ENCODE data around the gene LDHA. TPM values are rescaled to one million over a fixed set of nuclear protein-coding genes. Genes with fewer than 3 reads are reported as not detected.

LDHA gene
- total and polyA plus RNA-seq, 2 of the 13 experiments (the other 11 are each of a cell fraction or from before 2014, with no cell fraction given), result 805 to 1,547 TPM

DNA sequence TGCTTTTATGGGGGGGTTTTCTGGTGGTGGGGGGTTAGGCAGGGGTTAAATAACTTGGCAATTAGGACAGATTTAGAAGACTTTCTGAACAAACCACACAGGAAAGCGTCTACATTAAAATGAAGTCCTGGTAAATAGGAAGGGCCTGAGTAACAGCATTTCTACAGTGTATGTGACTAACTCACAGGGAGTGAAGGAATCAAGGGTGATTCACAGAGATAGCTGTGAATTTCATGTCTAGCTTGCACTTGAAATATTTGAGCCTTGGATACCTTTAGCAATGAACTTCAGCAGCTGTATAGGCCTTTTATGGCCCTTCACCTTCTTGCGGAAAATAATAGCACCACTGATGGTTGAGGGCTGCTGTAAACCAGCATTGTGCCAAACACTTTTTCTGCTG lies 26.1 kb upstream of the LDHA start:
- H2AFZ ChIP-seq (ENCODE audit: low read length), result no peak overlapping the region
- no peaks in the 10 kb centered on the region for H3K9me3 ChIP-seq (ENCODE audit: low read length)
- H3K27ac ChIP-seq (ENCODE audit: extremely low read length, insufficient read depth, low read length), result no peak overlapping the region
- POLR2A ChIA-PET, result interaction anchor here (2.1 to 2.7 kb wide), 2 partner anchors 16 to 26 kb away, joined by 4 to 6 read pairs; partner anchors contain the start of gene LDHA
- in situ Hi-C loops (cut with HindIII; ENCODE audit: extremely low pct_ligation_motif_present, low pct_unique_long_range_greater_than_20kb), result no loop called here
- no peak overlapping the region for H3K4me3 ChIP-seq (replicated peaks in 1 of 3; ENCODE audit: insufficient read depth in 1 of 3, low read depth in 2 of 3, low read length in 3 of 3)
- H4K20me1 ChIP-seq (ENCODE audit: insufficient read depth, low read length), result no peaks in the 10 kb centered on the region
- FAIRE-seq (no peak), DNase-seq (ENCODE audit: low spot score) (no peak), ATAC-seq (no peak)
- no peak overlapping the region for H3K4me2 ChIP-seq (ENCODE audit: low read depth, low read length)
- H3K27me3 ChIP-seq (ENCODE audit: control insufficient read depth in 1 of 2, insufficient read depth in 2 of 2, low read length in 2 of 2), result no peaks in the 10 kb centered on the region
- intact Hi-C loops (cut with micrococcal nuclease; ENCODE audit: unreplicated experiment), result no loop called here
- peaks cover 12% of the 10 kb centered on the region; the same call in 1 of the 2 replicates for H3K4me1 ChIP-seq (ENCODE audit: insufficient read depth, low read length)
- BruUV-seq (replicated peaks), result TSS peak; percentile 37
- 100% methylated on average over 2 of the region's 2 CpGs for WGBS (ENCODE audit: low lambda C conversion rate)
- CTCF ChIA-PET (ENCODE audit: low intra/inter-chr PET ratio, low total read pairs), result no interaction called here
- peaks cover 9 to 26% of the 10 kb centered on the region in 2 experiments; a peak in 4 of 5 replicates for H3K36me3 ChIP-seq (replicated peaks in 1 of 2; ENCODE audit: control insufficient read depth in 1 of 2, insufficient read depth in 2 of 2, low read length in 2 of 2)
- no peak overlapping the region for H3K9ac ChIP-seq (ENCODE audit: insufficient read depth, low read depth, low read length)
- no peak for TF ChIP-seq NAIF1 (CRISPR knock-in tag; IDR thresholded peaks at IDR 0.05; ENCODE audit: borderline replicate concordance)
- no peak for TF ChIP-seq ZSCAN25 (CRISPR knock-in tag; IDR thresholded peaks at IDR 0.05)
- TF ChIP-seq ZNF782 (CRISPR knock-in tag; IDR thresholded peaks at IDR 0.05; ENCODE audit: borderline replicate concordance), result no peak
- no peak for TF ChIP-seq MTF1 (CRISPR knock-in tag; IDR thresholded peaks at IDR 0.05)
- TF ChIP-seq ZNF850 (CRISPR knock-in tag; conservative IDR thresholded peaks at IDR 0.05), result no peak
- no peak for TF ChIP-seq SMAD9 (CRISPR knock-in tag; IDR thresholded peaks at IDR 0.05)
- TF ChIP-seq SMYD3 (CRISPR knock-in tag; IDR thresholded peaks at IDR 0.05), result no peak
- TF ChIP-seq ZNF367 (CRISPR knock-in tag; IDR thresholded peaks at IDR 0.05; ENCODE audit: borderline replicate concordance), result no peak
- TF ChIP-seq TBL1XR1 (IDR thresholded peaks at IDR 0.05; ENCODE audit: borderline replicate concordance, low read length, partially characterized antibody), result no peak
- TF ChIP-seq TP53 (CRISPR knock-in tag; conservative IDR thresholded peaks at IDR 0.05), result no peak
- TF ChIP-seq ZSCAN12 (CRISPR knock-in tag; IDR thresholded peaks at IDR 0.05), result no peak
- H3K79me2 ChIP-seq (ENCODE audit: insufficient read depth, low read length), result no peaks in the 10 kb centered on the region
